GM19025 (cell line): Measurements from ENCODE around the gene CITED4.

Source experiments
- ATAC-seq: cut with Tn5 transposase; IDR thresholded peaks from one replicate; pipeline ENCODE4 v1.9.1; 2021; ENCODE audit warnings: mild to moderate bottlenecking, low read depth, moderate library complexity; ENCODE audit not compliant: unreplicated experiment

CITED4 gene

GRCh38 chr1:40817791-40818263 is 44.3 kb downstream of the CITED4 start:
- no peak for ATAC-seq

GRCh38 chr1:40815420-40815819 is 46.7 kb downstream of the CITED4 start:
- no peak for ATAC-seq
